Lower leg skin (tissue), 3 donors: ENCODE data around the gene AAMP.

Source experiments
- CTCF ChIP-seq, 3 donors: fragments of 450-650 bp; IDR thresholded peaks; one replicate each; pipeline ENCODE4 v1.5.1; 2016; ENCODE audit warnings: antibody characterized with exemption in 3 of 3, mild to moderate bottlenecking in 3 of 3, moderate library complexity in 2 of 3
- POLR2A ChIP-seq, 2 donors: fragments of 450-650 bp; IDR thresholded peaks; one replicate each; pipeline ENCODE4 v1.6.1; 2016 to 2017; ENCODE audit warnings: antibody characterized with exemption in 2 of 2, mild to moderate bottlenecking in 1 of 2, moderate library complexity in 1 of 2

DNA sequence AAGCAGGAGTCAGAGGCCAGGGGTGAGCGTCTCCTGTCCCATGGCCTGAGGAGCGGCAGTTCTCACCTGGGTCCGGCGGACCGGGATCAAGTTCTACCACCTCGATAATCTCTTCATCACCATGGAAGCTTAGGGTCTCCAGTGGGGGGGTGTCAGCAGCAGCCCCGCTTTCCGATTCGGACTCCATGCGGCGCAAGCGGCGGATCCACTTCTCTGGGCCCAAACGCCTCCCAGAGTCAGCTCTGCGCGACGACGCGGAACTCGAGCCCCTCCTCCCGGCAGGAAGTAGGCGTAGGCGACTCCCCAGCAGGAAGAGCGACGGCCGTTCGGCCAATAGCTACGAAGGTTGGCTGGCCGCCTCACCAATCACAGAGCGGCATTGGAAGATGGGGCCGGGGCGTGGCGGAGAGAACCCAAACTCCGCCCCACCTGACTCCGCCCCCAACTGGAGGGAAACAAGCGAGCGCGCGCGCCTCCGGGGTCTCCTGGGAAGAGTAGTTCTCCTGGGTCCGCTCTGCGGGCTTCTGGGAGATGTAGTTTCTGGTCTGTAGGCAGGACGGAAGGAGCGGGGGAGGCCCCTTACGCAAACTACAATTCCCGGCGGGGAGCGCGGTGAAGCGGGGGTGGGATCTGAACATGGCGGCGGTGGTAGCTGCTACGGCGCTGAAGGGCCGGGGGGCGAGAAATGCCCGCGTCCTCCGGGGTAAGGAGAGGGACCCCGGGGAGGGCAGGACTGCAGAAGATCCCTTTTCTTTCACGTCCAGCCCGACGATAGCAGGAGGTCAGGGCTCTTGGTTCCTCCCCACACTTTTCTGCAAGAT lies at the start of gene AAMP, which contains the start of gene PNKD:
- TF ChIP-seq CTCF (IDR thresholded peaks at IDR 0.05) (no peak), POLR2A (IDR thresholded peaks at IDR 0.05) (peak in 1 of 2 donors; percentile 31)
